MCF 10A (cell line): ENCODE data around the gene TRAF1. TPM values are rescaled to one million over a fixed set of nuclear protein-coding genes. Genes with fewer than 3 reads are reported as not detected.

Experiments
- BruUV-seq: library from RNA; stranded (reverse); fragments of 400-500 nt; replicated peaks from 2 replicates; lab custom pipeline; 2021; lab: Mats Ljungman, UMichigan
- CTCF ChIA-PET: fragments of 300-600 bp; sonication (Branson Sonifier 250); formaldehyde crosslinking; extraction: SDS; loops from one replicate; lab custom pipeline; 2021; ENCODE audit warnings: antibody characterized with exemption, inconsistent platforms; lab: Yijun Ruan, JAX
- POLR2A ChIA-PET: fragments of 300-600, 350-650 bp; sonication (Branson Sonifier 250); formaldehyde crosslinking; extraction: SDS; loops from one replicate; lab custom pipeline; 2020; ENCODE audit warnings: antibody characterized with exemption, inconsistent platforms; lab: Yijun Ruan, JAX
- DNase-seq: peaks from one replicate; pipeline ENCODE4 v3.0.0-alpha.2; 2018; ENCODE audit not compliant: unreplicated experiment
- H3K27ac Mint-ChIP-seq: one replicate; pipeline ENCODE4 v1.8.0; 2022; ENCODE audit warnings: mild to moderate bottlenecking, low read depth, mixed read lengths; ENCODE audit not compliant: unreplicated experiment
- H3K27me3 Mint-ChIP-seq: one replicate; pipeline ENCODE4 v1.8.0; 2022; ENCODE audit warnings: mixed read lengths; ENCODE audit not compliant: insufficient read depth, unreplicated experiment
- H3K36me3 Mint-ChIP-seq: one replicate; pipeline ENCODE4 v1.8.0; 2022; ENCODE audit warnings: mild to moderate bottlenecking, moderate library complexity, mixed read lengths; ENCODE audit not compliant: insufficient read depth, unreplicated experiment
- H3K4me1 Mint-ChIP-seq: one replicate; pipeline ENCODE4 v1.8.0; 2022; ENCODE audit warnings: mixed read lengths; ENCODE audit not compliant: insufficient read depth, unreplicated experiment
- H3K4me3 Mint-ChIP-seq: one replicate; pipeline ENCODE4 v1.8.0; 2022; ENCODE audit warnings: mild to moderate bottlenecking, moderate library complexity, mixed read lengths; ENCODE audit not compliant: unreplicated experiment
- H3K9me3 Mint-ChIP-seq: one replicate; pipeline ENCODE4 v1.8.0; 2022; ENCODE audit warnings: mixed read lengths; ENCODE audit not compliant: unreplicated experiment
- CTCF ChIP-seq: fragments of 200-600 bp; IDR thresholded peaks from one replicate; pipeline ENCODE4 v1.8.0; 2022; ENCODE audit warnings: antibody characterized with exemption, mild to moderate bottlenecking; ENCODE audit not compliant: unreplicated experiment
- intact Hi-C: fragments of 100-400 bp; cut with micrococcal nuclease; formaldehyde crosslinking; loops from 2 replicates; pipeline ENCODE4 v1.14.1; 2022
- total RNA-seq: library from RNA; stranded (reverse); gene quantifications from 2 replicates; pipeline ENCODE4 v1.2.3, GENCODE V29; 2022

Gene TRAF1
- total RNA-seq, 1 experiment from 2014 or later, result 0.84 TPM

GRCh38 chr9:120879446-120879845 lies 47.1 kb downstream of the TRAF1 start:
- H3K4me1 Mint-ChIP-seq, result peaks cover 26% of the 10 kb centered on the region
- no peak overlapping the region for H3K27ac Mint-ChIP-seq
- CTCF ChIA-PET, result interaction anchor here (0.9 kb wide), 1 partner anchor 10 kb away, joined by 3 read pairs; no protein-coding TSS in a partner anchor
- no peak for DNase-seq
- H3K36me3 Mint-ChIP-seq, result peaks cover 12% of the 10 kb centered on the region
- H3K4me3 Mint-ChIP-seq, result no peak overlapping the region
- intact Hi-C loops, result loop anchor here (5.0 kb wide), 1 partner anchor 37 kb away; the partner anchor contains the start of gene PSMD5
- POLR2A ChIA-PET, result no interaction called here
- TF ChIP-seq CTCF, result no peak
- H3K27me3 Mint-ChIP-seq, result no peaks in the 10 kb centered on the region
- no TSS peak for BruUV-seq
- no peaks in the 10 kb centered on the region for H3K9me3 Mint-ChIP-seq

- Mint-ChIP-seq H3K4me3 (peak overlapping the region; percentile 50), H3K4me1 (peaks cover 32% of the 10 kb centered on the region), H3K9me3 (no peaks in the 10 kb centered on the region), H3K36me3 (peaks cover 12% of the 10 kb centered on the region), H3K27ac (no peak overlapping the region), H3K27me3 (no peaks in the 10 kb centered on the region)
- POLR2A ChIA-PET, result interaction anchor here (1.3 kb wide), 1 partner anchor 22 kb away, joined by 3 read pairs; no protein-coding TSS in a partner anchor
- BruUV-seq, result no TSS peak
- intact Hi-C loops, result loop anchor here (5.0 kb wide), 1 partner anchor 36 kb away; the partner anchor contains the start of gene PSMD5
- CTCF ChIA-PET, result no interaction called here
- DNase-seq, result no peak
- no peak for TF ChIP-seq CTCF
Measured at GRCh38 chr9:120878188-120879130, 48.1 kb downstream of the TRAF1 start.

DNA sequence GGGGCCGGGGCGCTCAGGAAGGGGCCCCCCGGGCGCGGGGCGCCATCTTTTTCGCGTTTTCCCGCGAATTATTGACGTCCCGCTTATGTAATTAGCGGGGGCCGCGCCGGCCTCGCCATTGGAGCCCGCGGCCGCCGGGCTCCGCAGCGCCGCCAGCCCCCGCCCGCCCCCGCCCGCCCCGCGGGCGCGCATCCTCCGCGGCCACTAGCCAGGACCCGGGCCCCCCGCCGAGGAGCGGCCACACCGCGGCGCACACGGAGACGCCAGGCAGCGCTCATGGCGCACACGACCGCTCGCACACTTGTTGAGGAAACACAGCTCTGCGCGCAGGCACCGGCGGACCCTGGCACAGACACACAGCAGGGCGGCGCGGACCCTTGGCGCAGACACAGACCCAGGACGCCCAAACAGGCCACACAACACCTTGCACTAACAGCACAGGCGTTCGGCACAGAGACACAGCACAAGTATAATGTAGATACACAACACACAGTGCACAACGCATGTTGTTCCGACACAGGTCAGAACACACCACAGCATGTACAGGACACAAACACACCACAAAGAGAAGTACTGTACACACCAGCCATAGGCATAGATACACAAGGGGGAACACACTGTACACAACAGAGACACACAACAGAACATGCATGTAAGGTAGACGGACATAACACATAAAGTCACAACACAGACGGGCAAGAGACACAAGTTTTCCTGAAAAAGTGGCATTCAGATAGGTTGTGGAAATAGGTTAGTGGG lies 49.1 kb downstream of the TRAF1 start:
- H3K4me1 Mint-ChIP-seq, result peaks cover 40% of the 10 kb centered on the region
- peak; percentile 54 for DNase-seq
- CTCF ChIA-PET, result no interaction called here

More for the DNA sequence above, 49.1 kb downstream of the TRAF1 start:
- BruUV-seq, result TSS peak; percentile 68
- intact Hi-C loops, result loop anchor here (5.0 kb wide), 1 partner anchor 35 kb away; the partner anchor contains the start of gene PSMD5
- Mint-ChIP-seq H3K36me3 (peaks cover 17% of the 10 kb centered on the region), H3K27me3 (no peaks in the 10 kb centered on the region), H3K27ac (peak overlapping the region; percentile 2), H3K4me3 (peak overlapping the region; percentile 76), H3K9me3 (no peaks in the 10 kb centered on the region)
- POLR2A ChIA-PET, result interaction anchor here (1.0 to 1.6 kb wide), 3 partner anchors 23 to 59 kb away, joined by 3 read pairs; no protein-coding TSS in a partner anchor
- TF ChIP-seq CTCF, result no peak
